Lung microvascular endothelial cell (primary cell): ENCODE data around the gene TOR1AIP2. TPM values are rescaled to one million over a fixed set of nuclear protein-coding genes. Genes with fewer than 3 reads are reported as not detected.
"Not testable (repeated sequence)": the region's sequence is repeated elsewhere in the genome, so short reads cannot be mapped to it uniquely, and the experiment has no call there.

Source experiments
- DNase-seq, 2 donors: peaks; one replicate each; pipeline versions ENCODE4 v3.0.0 to v3.0.0-alpha.2; 2010; ENCODE audit warnings: low read depth in 2 of 2
- total RNA-seq: library from RNA; depleted of rRNA; stranded (reverse); fragments of >200 nt; gene quantifications from 2 replicates; pipeline ENCODE4 v1.2.1, GENCODE V29; 2014

Gene TOR1AIP2
- total RNA-seq, 1 donor from 2014 or later = 87.1 TPM

DNA sequence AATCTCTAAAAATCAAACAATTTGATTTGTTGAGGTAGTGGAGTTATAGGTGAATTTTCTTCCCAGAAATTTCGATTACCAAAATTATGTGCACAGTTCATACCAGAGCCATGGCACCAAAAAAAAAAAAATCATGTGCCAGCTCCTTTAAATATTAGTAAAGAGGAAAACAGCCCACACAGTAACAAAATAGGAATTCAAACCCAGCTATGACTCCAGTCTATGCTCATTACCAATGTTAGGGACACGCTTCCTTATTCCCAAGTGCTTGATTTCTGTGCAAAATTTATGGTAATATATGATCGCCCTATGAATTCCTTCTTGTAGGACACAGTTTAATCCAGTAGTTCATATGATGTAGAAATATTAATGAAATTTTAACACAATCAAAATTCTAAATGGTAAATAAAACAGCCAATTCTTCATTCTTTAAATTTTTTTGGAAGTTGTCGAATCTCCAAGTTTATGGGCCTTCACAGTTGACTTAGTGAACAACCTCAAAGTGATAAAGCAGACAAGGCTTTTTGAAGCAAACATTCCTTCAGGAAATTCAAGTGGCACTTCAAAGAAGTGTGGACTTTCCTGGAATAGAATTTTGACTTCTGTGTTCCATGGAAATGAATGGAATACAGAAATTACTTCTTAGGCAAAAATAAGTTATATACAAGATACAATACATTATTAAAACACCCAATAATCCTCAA is 1.9 kb downstream of the TOR1AIP2 start:
- DNase-seq = no peak

DNA sequence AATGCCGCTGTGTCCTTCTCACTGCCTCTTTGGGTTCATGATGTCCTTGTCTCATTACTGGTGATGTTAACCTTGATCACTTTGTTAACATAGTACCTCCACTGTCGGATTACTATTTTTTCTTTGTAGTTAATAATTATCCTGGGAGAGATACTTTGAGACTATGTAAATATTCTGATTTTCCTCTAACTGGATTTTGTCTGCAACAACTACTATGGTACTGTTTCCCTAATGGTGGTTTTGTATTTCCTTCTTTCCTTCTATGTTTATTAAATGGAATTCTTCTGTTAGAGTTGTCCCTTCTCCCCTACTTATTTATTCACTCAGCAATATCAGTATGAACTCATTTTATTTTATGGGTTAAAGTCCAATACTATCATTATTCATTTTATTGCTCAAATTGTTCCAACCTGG is 4.2 kb downstream of the TOR1AIP2 start:
- no peak for DNase-seq

DNA sequence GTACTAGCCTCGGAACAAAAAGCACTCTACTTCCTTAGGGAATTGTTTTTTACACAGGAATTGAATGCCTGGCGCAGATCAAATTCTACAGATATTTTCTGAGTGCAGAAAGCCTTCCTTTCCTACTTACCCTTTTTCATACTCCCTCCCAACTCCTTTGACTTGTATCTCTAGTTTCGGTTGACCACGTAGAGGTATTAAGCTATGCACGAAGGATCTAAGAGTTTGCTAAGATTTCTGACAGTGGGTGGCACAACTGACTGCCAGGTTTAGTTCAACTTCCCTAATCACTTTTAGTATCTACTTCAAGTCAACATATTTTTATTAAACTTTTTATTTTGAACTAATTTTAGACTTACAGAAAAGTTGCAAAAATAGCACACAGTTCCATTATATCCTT is 5.0 kb downstream of the TOR1AIP2 start:
- DNase-seq = no peak

DNA sequence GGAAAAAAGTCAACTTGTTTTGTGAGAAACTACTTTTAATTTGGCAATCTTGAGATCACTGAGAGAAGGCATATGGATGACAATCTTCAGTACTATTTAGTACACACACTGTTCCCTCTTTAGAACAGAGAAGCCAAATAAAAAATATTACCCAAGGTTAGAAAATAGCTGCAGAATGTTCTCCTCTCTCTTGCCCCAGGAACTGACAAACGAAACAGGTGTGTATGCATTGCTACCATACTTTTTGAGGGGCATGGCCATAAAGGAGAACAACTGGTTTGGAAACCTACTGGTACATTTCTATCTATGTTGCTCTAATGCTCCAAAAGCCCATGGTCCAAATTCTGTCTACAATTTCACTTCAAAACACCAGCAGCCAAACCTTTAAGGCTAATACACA is 5.7 kb downstream of the TOR1AIP2 start:
- DNase-seq = no peak

DNA sequence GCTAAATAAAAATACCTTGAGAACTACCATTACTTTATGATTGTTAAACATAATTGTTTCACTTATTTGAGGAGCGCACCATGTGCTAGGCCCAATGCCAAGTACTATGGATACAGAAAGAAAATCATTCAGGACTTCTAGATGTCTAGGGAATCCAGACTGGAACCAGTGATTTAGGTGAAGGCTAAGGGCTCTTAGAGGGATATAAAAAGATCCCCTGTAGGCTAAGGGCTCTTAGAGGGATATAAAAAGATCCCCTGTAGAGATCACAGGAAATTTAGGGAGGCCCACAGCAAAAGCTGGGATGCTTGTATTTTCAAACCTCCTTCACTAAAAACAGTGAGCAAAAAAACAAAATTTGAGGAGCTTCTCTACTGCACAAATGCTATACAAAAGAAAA is 6.7 kb downstream of the TOR1AIP2 start:
- no peak for DNase-seq

DNA sequence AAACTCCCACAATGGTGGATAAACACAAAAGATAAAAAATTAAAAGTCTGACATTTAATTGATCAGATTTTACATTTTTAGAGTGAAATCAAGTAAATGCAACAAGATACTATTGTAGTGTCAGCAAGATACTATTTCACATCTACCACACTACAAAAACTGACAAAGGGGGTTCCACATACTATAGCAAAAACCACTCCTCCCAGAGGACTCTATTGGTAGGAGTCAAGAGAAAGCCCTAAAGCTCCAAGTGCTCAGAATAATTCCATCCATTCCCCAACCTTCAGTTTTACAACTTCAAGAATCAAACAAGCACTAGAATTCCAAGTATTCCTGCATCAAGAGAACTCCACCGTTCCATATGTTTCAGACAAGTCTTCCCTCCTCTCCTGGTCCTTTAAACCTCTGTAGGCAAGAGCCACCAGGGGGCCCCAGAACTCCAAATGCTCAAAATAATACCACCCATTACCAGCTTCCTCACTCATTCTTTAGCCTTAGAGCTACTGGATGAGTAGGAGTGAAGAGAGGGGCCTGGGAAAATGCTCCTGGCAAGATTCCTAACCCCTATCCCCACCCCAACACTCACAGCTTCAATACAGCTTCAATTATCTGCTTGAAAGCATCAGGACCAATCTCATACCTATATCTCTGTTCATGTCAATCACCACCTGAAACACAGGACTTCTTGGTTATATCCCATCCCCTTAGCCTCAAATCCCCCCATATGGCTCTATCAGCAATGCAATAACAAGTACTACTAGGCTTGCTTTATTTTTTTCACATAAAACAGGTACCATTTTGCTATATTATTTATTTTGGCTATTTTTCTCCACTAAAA is 9.9 kb downstream of the TOR1AIP2 start:
- peak; percentile 61 to 67 for DNase-seq

DNA sequence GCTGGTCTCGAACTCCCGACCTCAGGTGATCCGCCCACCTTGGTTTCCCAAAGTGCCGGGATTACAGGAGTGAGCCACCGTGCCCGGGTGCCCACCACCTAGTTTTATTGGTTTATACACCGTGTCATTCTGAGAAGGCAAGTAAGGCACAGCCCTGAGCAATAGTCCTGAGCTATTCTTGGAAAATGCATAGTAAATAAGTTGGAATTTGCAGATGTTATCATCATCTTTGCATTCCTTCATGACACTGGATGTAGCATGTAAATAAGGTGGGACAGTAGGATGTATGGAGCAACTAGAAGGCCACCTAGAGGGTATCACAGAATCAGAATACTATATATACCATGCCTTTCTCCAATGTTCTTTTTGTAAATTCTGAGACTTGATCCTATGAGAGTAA is 11.0 kb downstream of the TOR1AIP2 start:
- no peak for DNase-seq

DNA sequence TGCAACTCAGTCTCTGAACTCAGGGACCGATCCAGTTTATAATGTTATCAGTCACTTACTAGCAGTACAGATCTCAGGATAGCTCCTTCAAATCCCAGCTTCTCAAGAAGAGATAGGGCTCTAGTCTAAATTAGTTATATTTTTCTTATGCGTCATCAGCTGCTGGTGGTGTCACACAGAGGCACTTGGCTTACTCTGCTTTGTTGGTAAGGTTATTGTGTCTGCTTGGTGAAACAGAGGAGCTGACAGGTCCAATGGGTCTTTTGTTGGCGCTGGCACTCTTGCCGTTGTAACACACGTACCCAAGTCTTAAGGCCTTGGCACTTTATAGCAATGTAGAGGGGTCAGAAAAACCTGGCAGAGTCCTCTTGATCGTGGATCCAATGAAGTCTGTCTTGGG is 12.2 kb downstream of the TOR1AIP2 start:
- no peak for DNase-seq

DNA sequence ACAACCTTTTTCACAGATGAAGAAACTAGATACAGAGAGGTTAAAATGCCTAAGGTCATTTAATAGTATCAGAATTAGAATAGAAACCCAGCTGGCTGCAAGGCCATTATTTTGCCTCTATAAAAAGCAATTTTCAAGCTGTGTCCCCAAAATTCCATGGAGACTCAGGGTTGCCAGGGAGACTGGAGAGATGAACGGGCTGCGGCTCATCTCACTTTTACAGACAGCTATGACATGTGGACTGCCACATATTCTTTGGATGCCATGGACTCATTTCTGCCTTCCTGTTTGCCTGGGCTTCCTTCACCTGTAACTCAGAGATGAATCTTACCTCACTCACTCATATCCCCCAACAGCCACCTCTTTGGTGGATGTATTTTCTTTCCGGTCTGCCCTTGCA is 17.0 kb downstream of the TOR1AIP2 start:
- no peak for DNase-seq

DNA sequence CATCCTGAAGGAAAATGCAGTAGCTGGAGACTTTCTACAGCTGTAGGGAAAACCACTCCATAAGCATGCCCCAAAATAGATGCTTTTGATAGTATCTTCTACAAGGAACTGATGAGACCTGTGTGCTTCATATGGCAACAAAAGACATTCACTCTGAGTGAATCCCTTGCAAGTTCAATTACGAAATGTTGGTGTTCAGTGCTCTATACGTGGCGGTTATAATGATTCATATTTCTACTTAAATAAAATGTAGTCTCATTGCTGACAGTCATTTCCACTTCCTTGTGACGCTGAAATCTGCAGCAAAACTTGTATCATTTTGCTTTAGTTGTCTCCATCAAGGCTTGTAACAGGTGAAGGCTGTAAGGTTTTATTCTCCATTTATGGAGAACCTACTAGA is 20.6 kb downstream of the TOR1AIP2 start:
- no peak for DNase-seq

DNA sequence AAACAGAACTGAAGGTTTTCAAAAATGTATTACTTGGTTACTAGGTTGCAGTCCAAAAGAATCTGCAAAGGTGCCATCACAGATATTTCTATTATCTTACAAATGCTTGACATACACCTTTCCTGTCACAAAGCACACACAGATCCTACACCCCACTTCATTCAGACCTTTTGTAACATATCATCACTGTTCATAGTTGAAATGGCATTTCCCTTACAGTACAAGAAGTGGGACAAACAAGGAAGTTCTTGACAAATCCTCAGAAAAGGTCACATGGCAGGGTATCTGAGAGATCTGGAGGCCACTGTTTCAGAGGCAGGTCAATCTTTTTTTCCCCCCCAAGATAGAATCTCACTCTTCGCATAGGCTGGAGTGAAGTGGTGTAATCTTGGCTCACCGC is 21.3 kb downstream of the TOR1AIP2 start:
- no peak for DNase-seq

DNA sequence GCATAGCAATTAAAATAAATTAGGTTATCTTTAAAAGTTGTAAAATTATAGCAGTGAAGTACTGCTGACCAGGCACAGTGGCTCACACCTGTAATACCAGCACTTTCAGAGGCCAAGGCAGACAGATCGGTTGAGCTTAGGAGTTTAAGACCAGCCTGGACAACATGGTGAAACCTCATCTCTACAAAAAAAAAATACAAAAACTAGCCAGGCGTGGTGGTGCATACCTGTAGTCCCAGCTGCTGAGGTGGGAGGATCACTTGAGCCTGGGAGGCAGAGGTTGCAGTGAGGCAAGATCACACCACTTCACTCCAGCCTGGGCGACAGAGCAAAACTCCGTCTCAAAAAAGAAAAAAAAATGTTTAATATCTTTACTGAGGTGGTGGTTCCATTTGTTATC is 21.8 kb downstream of the TOR1AIP2 start:
- not testable (repeated sequence) for DNase-seq

DNA sequence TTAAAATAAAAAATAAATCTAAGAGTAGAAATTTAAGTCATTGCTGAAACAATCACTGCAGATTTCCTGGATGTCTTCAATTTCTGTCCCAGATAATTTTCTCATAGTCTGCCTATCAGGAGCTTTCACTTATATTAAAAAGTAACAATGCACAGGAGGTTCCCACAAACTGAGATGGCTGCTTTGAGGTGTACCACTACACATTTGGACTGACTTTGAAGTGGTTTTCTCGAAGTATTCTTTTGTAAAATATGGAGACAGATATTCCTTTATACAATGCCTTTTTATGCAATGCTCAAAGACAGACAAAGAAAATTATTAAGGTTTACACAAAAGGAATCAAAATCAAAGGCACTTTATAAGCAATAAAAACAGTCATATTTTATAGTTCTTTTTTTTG is 24.5 kb downstream of the TOR1AIP2 start:
- DNase-seq = no peak

DNA sequence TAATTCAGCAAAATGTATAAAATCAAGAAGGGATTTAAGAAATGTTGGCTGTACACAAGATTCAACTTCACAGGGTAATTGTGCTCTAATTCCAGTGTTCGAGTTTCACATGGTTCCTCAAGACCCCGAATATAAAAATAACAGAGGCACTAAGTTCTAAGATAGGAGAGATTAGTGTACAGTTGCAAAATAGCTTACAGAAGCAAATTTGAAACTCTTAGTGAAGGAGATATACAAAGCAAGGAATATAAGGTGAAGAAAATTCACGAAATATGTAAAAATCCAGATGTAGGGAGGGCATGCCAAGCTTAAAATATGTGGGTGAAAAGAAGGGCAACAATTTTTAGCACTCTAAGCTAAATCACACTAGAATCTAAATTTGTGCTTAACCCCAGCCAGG is 29.4 kb downstream of the TOR1AIP2 start:
- no peak for DNase-seq

DNA sequence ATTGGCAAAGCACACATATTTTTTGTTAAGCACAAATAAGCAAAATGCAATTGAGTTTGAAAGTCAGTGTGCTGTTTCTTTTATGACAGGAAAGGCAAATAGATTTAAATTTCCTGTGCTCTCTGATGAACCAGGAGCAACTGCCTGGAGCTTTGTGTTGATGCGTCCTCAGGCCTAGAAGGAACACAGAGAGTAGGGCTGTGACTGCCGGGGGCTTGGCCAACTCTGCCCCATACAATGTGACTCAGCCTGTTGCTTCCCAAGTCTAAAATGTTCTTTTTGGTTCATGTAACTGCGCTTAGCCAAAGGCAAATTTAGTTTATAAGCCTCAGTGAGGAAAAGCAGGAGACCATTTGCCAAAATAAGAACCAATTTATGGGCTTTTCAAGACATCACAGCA is 37.5 kb downstream of the TOR1AIP2 start:
- peak; percentile 16 to 44 for DNase-seq

DNA sequence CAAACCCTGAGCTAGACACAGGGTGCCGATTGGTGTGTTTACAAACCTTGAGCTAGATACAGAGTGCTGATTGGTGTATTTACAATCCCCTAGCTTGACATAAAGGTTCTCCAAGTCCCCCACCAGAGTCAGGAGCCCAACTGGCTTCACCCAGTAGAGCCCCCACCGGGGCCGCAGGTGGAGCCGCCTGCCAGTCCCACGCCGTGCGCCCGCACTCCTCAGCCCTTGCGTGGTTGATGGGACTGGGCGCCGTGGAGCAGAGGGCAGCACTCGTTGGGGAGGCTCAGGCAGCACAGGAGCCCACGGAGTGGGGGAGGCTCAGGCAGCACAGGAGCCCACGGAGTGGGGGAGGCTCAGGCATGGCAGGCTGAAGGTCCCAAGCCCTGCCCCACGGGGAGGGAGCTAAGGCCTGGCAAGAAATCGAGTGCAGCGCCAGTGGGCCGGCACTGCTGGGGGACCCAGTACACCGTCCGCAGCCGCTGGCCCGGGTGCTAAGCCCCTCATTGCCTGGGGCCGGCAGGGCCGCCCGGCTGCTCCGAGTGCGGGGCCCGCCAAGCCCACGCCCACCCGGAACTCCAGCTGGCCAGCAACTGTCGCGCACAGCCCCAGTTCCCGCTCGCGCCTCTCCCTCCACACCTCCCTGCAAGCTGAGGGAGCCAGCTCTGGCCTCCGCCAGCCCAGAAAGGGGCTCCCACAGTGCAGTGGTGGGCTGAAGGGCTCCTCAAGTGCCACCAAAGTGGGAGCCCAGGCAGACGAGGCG is 40.7 kb downstream of the TOR1AIP2 start:
- DNase-seq = not testable (repeated sequence)

DNA sequence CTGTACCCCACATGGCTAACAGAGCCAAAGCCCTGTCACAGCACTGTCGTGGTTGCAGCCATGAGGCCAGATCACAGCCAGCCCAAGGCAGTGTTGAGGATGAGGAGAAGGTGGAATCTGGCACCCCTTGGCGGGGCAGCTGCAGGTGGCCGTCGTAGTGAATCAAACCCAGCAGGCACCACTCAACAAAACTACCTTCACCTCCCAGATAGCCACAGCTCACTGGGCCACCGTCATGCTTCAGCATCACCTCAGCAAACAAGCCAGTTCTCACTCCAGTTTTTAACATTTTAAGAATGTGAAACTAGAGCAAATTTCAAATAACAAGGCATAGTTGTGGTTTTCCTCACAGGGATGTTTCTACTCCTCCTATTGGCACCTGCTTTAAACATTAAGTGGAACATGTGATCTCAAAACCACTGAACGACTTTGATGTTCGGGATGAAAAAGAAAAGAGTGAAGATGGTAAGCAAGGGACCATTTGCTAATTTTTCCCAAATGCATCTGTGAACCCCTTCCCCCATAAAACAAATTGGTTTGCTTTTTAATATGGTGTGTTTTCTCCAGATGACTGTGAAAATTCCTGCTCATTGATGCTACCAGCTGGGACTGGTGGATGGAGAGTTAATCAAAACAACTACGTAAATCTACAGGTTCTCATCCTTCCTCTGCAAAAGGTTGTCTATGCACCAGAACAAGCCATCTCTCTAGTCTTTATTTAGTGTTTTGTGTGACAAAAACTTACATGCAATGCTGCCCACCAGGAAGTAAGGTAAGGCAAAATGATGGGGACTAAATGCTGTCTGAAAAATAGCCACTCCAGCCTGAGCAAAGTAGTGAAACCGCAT is 45.5 kb downstream of the TOR1AIP2 start:
- no peak for DNase-seq

DNA sequence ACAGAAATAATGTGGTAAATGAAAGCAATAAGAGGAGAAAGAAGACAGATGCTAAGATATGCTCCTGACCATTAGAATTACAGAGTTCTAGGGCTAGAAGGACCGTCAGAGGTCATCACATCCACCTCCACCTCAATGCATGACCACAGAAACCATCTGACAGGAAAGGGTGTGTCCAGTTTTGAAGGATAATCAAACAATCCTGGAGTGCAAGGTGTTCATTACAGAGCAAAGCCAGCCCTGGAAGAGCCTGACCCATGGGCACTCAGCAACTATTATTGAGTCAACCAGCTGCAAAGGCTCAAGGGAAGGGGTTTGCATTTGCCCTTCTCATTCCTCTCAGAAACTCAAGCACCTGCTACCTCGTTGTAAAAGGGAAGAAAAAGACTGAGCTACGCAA is 46.4 kb downstream of the TOR1AIP2 start:
- DNase-seq = no peak

DNA sequence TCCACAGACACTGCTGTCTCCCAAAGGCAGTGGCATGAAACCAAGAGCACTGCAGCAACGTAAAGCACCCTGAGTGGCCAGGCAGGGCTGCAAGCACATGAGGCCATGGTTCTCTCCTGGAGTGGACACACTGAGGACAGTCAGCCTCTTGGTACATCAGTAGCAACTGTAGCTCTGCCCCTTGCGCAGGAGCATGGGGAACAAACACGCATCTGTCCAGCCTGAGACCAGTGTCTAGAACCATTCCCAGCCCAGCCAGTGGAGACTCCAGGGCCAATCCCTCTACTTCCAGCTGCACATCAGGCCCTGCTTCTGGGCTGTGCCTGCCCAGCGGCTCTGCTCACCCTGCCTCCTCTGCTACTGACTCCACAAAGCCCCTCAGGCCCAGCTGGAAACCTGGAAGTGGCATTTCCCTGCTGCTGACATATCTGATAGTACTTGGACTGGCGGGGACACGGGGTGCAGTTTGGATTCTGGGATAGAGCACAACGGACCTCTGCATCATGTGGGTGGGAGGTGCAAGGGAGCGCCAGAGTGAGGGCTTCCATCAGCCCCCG is 49.0 kb downstream of the TOR1AIP2 start:
- no peak for DNase-seq

DNA sequence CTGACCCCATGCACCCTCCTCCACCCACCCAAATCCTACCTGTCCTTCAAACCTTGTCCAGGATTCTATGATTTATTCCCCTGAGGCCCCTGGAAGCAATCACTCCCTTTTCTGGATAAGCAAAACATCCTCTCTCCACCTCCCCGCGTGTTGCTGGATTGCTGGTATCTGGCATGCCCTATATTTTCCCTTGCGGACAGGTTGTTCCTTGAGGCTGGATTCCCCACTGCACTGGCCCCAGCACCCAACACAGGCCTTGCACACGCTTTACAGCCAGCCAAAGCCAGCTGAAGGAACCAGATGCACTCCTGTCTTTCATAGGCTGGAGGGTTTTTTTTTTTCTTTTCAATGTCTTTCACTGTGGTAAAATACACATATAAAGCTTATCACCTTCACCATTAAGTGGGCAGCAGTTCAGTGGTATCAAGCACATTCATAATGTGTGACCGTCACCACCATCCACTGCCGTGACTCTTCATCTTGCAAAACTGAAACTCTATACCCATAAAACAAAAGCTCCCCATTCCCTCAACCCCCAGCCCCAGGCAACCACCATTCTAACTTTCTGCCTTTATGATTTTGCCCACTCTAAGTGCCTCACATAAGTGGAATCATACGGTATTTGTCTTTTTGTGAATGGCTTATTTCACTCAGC is 50.9 kb downstream of the TOR1AIP2 start:
- no peak for DNase-seq
